Measurements from ENCODE around the gene KRT33A. TPM values are rescaled to one million over a fixed set of nuclear protein-coding genes. Genes with fewer than 3 reads are reported as not detected.
"Not testable (repeated sequence)": the region's sequence is repeated elsewhere in the genome, so short reads cannot be mapped to it uniquely, and the experiment has no call there.

The KRT33A gene
- total RNA-seq, 1 donor from 2014 or later, result not detected

GRCh38 chr17:41347869-41348760, 2.5 kb downstream of the KRT33A start:
- H3K9me3 Mint-ChIP-seq (ENCODE audit: low read depth), result peaks cover 4% of the 10 kb centered on the region
- no peaks in the 10 kb centered on the region for H3K4me1 Mint-ChIP-seq (ENCODE audit: low read depth)
- H3K27ac Mint-ChIP-seq, result no peak overlapping the region
- DNase-seq (ENCODE audit: low spot score, unreplicated experiment), result no peak
- no peak for TF ChIP-seq CTCF (IDR thresholded peaks at IDR 0.05; ENCODE audit: unreplicated experiment)
- H3K27me3 Mint-ChIP-seq, result peaks cover 13% of the 10 kb centered on the region
- peaks cover 2% of the 10 kb centered on the region for H3K36me3 Mint-ChIP-seq (ENCODE audit: insufficient read depth)
- H3K4me3 Mint-ChIP-seq (ENCODE audit: low read depth), result no peak overlapping the region

DNA sequence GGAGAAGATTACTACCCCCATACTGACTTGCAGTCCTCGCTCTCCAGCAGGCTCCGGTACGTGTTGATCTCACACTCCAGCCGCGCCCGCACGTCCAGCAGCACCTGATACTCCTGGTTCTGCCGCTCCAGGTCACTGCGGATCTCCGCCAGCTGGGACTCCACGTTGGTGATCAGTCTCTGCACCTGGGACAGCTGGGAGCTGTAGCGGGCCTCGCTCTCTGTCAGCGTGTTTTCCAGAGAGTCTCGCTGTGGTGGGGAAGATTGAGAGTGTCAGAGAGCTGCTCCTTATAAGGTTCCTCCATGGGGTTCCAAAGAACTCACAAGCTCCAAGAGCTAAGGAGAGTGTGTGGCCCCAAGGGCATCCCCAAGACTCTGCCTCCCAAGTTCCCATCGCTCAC, 4.2 kb downstream of the KRT33A start:
- not testable (repeated sequence) for H3K4me3 Mint-ChIP-seq (ENCODE audit: low read depth); H3K4me1 Mint-ChIP-seq (ENCODE audit: low read depth); H3K27ac Mint-ChIP-seq; DNase-seq (ENCODE audit: low spot score, unreplicated experiment); H3K36me3 Mint-ChIP-seq (ENCODE audit: insufficient read depth); H3K27me3 Mint-ChIP-seq
- H3K9me3 Mint-ChIP-seq (ENCODE audit: low read depth), result peaks cover 18% of the 10 kb centered on the region

DNA sequence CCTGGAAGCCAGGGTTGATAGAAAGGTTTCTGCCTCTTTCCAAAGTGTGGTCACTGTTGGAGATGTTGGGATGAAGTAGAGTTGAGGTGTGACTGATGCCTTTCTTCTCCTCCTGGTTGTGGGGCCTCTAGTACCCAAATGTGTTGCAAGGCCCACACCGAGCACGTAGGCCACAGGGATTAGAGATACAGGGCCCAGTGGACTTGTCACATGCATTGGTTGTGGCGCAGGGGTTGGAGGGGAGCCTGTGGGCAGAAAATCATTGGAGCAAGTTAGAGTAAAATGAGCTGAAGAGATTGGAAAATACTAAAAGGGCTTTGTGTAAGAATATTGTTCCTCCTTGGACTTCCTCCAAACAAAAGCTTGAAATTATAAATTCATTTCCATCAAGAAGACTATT, 4.6 kb downstream of the KRT33A start:
- no peak overlapping the region for H3K4me3 Mint-ChIP-seq (ENCODE audit: low read depth)
- peaks cover 2% of the 10 kb centered on the region for H3K36me3 Mint-ChIP-seq (ENCODE audit: insufficient read depth)
- TF ChIP-seq CTCF (IDR thresholded peaks at IDR 0.05; ENCODE audit: unreplicated experiment), result no peak
- H3K27me3 Mint-ChIP-seq, result peaks cover 3% of the 10 kb centered on the region
- H3K9me3 Mint-ChIP-seq (ENCODE audit: low read depth), result peaks cover 19% of the 10 kb centered on the region
- no peak for DNase-seq (ENCODE audit: low spot score, unreplicated experiment)
- no peak overlapping the region for H3K27ac Mint-ChIP-seq
- H3K4me1 Mint-ChIP-seq (ENCODE audit: low read depth), result no peaks in the 10 kb centered on the region

GRCh38 chr17:41343029-41343428, 7.6 kb downstream of the KRT33A start:
- TF ChIP-seq CTCF (IDR thresholded peaks at IDR 0.05; ENCODE audit: unreplicated experiment), result no peak
- Mint-ChIP-seq H3K4me1 (ENCODE audit: low read depth) (no peaks in the 10 kb centered on the region), H3K4me3 (ENCODE audit: low read depth) (no peak overlapping the region), H3K27me3 (peaks cover 3% of the 10 kb centered on the region), H3K36me3 (ENCODE audit: insufficient read depth) (peaks cover 2% of the 10 kb centered on the region), H3K9me3 (ENCODE audit: low read depth) (peaks cover 19% of the 10 kb centered on the region), H3K27ac (no peak overlapping the region)
- no peak for DNase-seq (ENCODE audit: low spot score, unreplicated experiment)

DNA sequence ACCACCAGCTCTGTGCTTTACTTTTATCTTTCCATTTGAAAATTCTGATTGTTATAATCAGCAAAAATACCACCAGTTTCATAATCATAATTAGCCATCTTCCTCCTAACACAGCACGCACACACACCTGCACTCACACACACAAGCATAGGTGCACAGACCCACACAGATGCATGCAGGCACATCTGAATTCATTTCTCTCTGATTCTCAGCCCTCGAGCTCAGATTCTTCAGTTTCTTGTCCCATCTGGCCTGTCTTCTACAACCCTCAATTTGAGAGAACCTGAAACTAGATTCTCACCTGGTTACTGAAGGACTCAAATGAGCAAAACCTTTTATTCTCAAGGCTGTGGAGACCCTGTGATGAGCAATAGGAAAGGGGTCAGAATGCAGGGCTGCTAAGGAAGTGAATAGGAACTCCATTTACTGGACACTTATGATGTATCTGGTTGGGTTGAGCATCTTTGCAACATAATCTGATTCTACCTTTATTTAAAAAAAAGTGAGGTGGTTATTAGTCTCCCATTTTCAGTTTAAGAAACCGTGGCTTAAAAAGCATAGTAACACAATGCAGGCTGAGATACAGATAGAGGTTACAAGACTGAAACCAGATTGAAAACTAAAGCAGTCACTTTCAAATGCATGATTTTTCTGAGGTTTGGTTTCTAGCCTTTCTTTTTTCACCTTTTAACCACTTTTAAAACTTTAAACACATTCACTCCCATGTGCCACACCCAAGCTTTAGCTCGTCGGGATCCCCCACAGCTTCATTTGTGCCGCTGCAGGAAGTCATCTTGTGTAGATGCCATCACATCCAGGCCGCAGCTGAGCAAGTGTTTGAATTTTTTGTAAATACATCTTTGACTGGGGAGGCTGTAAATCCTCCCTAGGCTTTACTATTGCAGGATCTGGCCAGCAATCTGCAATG, 9.4 kb downstream of the KRT33A start:
- Mint-ChIP-seq H3K36me3 (ENCODE audit: insufficient read depth) (peaks cover 2% of the 10 kb centered on the region), H3K4me3 (ENCODE audit: low read depth) (no peak overlapping the region), H3K9me3 (ENCODE audit: low read depth) (peaks cover 19% of the 10 kb centered on the region)

More for the DNA sequence above, 9.4 kb downstream of the KRT33A start:
- Mint-ChIP-seq H3K27me3 (peaks cover 3% of the 10 kb centered on the region), H3K27ac (no peak overlapping the region), H3K4me1 (ENCODE audit: low read depth) (no peaks in the 10 kb centered on the region)
- no peak for DNase-seq (ENCODE audit: low spot score, unreplicated experiment)
- no peak for TF ChIP-seq CTCF (IDR thresholded peaks at IDR 0.05; ENCODE audit: unreplicated experiment)
